Measurements from ENCODE around the gene GOSR2. TPM values are rescaled to one million over a fixed set of nuclear protein-coding genes. Genes with fewer than 3 reads are reported as not detected.

The GOSR2 gene
- total and polyA plus RNA-seq, 9 of the 15 experiments (the other 6 are each of a cell fraction or from before 2014, with no cell fraction given) = 32.7 to 96.3 (median 48.9) TPM

DNA sequence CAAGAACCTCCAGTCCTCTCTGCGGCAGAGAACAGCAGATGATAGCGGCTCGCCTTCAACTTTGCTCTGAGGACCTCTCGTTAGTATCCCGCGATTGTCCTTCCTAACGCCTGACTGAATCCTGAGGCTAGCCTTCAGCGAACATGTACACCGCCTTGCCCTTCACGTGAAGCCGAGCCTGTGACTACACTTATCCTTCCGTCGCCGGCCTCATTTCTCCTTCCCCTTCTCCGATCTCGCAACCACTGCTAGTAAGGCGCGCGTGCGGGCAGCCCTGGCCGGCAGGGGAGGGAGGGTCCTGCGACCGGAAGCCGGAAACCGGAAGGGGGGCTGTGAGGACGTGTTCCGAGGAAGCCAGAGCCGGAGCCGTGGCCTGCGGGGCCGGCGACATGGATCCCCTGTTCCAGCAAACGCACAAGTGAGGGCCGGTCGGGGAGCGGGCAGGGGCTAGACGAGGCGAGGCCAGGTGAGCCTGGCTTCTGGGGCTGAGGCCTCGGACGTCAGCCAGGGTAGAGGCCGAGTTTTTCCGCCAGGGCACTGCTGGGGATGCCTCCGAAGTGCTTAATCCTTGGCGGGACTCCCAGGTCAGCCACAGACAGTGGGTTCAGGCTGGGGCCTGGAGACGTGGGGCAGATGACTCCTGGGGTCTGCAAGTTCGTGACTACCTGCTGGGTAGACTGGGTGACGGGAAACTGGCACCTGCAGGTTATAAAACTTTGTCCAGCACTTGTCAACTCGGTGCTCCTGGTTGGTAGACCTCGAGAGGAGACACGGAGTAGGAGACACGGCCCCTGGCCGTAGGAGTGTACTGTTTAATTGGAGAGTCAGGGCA lies at the start of gene GOSR2 (continued):
- TF ChIP-seq, protein P1, sequence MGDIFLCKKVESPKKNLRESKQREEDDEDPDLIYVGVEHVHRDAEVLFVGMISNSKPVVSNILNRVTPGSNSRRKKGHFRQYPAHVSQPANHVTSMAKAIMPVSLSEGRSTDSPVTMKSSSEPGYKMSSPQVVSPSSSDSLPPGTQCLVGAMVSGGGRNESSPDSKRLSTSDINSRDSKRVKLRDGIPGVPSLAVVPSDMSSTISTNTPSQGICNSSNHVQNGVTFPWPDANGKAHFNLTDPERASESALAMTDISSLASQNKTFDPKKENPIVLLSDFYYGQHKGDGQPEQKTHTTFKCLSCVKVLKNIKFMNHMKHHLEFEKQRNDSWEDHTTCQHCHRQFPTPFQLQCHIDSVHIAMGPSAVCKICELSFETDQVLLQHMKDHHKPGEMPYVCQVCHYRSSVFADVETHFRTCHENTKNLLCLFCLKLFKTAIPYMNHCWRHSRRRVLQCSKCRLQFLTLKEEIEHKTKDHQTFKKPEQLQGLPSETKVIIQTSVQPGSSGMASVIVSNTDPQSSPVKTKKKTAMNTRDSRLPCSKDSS (IDR thresholded peaks at IDR 0.05; ENCODE audit: low read depth, partially characterized antibody) = no peak
- TF ChIP-seq ZNF347 (CRISPR knock-in tag; IDR thresholded peaks at IDR 0.05; ENCODE audit: low read depth) (no peak), HDAC3 (IDR thresholded peaks at IDR 0.05; ENCODE audit: borderline replicate concordance, partially characterized antibody) (peak; percentile 23), GABPA (tag; conservative IDR thresholded peaks at IDR 0.05; ENCODE audit: low read depth) (peak; percentile 99), HNRNPLL (IDR thresholded peaks at IDR 0.05; ENCODE audit: low read depth, low read length, poor library complexity, severe bottlenecking) (peak; percentile 47), RBM34 (IDR thresholded peaks at IDR 0.05; ENCODE audit: borderline replicate concordance, insufficient read depth, low read length) (no peak), KAT8 (IDR thresholded peaks at IDR 0.05; ENCODE audit: low read depth) (no peak), ZNF583 (CRISPR knock-in tag; IDR thresholded peaks at IDR 0.05) (no peak), NCOA4 (IDR thresholded peaks at IDR 0.05; ENCODE audit: partially characterized antibody) (no peak), PYGO2 (tag; IDR thresholded peaks at IDR 0.05) (no peak), SAFB2 (IDR thresholded peaks at IDR 0.05; ENCODE audit: borderline replicate concordance, low read depth, low read length, severe bottlenecking) (no peak), BRCA1 (IDR thresholded peaks at IDR 0.05) (no peak), BRCA1 (CRISPR knock-in tag; IDR thresholded peaks at IDR 0.05) (no peak), ZNF41 (CRISPR knock-in tag; conservative IDR thresholded peaks at IDR 0.05) (no peak), SNRNP70 (optimal IDR thresholded peaks at IDR 0.05; ENCODE audit: low read depth, low read length) (no peak)
- TF ChIP-seq, protein P2, sequence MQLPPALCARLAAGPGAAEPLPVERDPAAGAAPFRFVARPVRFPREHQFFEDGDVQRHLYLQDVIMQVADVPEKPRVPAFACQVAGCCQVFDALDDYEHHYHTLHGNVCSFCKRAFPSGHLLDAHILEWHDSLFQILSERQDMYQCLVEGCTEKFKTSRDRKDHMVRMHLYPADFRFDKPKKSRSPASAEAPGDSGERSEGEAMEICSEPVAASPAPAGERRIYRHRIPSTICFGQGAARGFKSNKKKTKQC (CRISPR knock-in tag; IDR thresholded peaks at IDR 0.05) = peak; percentile 42; the same call in 1 of the 2 replicates
- TF ChIP-seq, protein P3, sequence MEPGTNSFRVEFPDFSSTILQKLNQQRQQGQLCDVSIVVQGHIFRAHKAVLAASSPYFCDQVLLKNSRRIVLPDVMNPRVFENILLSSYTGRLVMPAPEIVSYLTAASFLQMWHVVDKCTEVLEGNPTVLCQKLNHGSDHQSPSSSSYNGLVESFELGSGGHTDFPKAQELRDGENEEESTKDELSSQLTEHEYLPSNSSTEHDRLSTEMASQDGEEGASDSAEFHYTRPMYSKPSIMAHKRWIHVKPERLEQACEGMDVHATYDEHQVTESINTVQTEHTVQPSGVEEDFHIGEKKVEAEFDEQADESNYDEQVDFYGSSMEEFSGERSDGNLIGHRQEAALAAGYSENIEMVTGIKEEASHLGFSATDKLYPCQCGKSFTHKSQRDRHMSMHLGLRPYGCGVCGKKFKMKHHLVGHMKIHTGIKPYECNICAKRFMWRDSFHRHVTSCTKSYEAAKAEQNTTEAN (CRISPR knock-in tag; IDR thresholded peaks at IDR 0.05) = no peak
- TF ChIP-seq, protein P4, sequence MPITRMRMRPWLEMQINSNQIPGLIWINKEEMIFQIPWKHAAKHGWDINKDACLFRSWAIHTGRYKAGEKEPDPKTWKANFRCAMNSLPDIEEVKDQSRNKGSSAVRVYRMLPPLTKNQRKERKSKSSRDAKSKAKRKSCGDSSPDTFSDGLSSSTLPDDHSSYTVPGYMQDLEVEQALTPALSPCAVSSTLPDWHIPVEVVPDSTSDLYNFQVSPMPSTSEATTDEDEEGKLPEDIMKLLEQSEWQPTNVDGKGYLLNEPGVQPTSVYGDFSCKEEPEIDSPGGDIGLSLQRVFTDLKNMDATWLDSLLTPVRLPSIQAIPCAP (CRISPR knock-in tag; IDR thresholded peaks at IDR 0.05; ENCODE audit: borderline replicate concordance) = no peak
- TF ChIP-seq, protein P5, sequence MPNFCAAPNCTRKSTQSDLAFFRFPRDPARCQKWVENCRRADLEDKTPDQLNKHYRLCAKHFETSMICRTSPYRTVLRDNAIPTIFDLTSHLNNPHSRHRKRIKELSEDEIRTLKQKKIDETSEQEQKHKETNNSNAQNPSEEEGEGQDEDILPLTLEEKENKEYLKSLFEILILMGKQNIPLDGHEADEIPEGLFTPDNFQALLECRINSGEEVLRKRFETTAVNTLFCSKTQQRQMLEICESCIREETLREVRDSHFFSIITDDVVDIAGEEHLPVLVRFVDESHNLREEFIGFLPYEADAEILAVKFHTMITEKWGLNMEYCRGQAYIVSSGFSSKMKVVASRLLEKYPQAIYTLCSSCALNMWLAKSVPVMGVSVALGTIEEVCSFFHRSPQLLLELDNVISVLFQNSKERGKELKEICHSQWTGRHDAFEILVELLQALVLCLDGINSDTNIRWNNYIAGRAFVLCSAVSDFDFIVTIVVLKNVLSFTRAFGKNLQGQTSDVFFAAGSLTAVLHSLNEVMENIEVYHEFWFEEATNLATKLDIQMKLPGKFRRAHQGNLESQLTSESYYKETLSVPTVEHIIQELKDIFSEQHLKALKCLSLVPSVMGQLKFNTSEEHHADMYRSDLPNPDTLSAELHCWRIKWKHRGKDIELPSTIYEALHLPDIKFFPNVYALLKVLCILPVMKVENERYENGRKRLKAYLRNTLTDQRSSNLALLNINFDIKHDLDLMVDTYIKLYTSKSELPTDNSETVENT (CRISPR knock-in tag; IDR thresholded peaks at IDR 0.05) = peak; percentile 64; the same call in 1 of the 2 replicates
